Tibial artery (tissue), 4 donors: ENCODE results near the gene GRIN2C.

ENCODE experiments used
- DNase-seq, 2 donors: peaks; one replicate each; pipeline ENCODE4 v3.0.0-alpha.2; 2019
- H3K27ac ChIP-seq, 2 donors: fragments of 200-600 bp; sonication (generic) in 1 of 2; 1 replicate in 1 of 2; 2 replicates in 1 of 2; pipeline ENCODE4 v1.5.1; 2018 to 2019; ENCODE audit warnings: mild to moderate bottlenecking in 1 of 2
- H3K27me3 ChIP-seq, 2 donors: fragments of 200-600 bp; sonication (generic) in 1 of 2; one replicate each; pipeline versions ENCODE4 v1.5.1 to v1.6.0; 2016 to 2019
- H3K36me3 ChIP-seq, 3 donors: fragments of 200-600 bp; sonication (generic) in 2 of 3; one replicate each; pipeline ENCODE4 v1.5.1; 2016 to 2019; ENCODE audit warnings: mild to moderate bottlenecking in 2 of 3
- H3K4me1 ChIP-seq, 4 donors: fragments of 200-600 bp; sonication (generic) in 2 of 4; 1 replicate in 3 of 4; 2 replicates in 1 of 4; pipeline ENCODE4 v1.5.1; 2016 to 2019
- H3K4me3 ChIP-seq, 2 donors: fragments of 200-600 bp; sonication (generic) in 1 of 2; 1 replicate in 1 of 2; 2 replicates in 1 of 2; pipeline ENCODE4 v1.5.1; 2018 to 2019; ENCODE audit warnings: mild to moderate bottlenecking in 2 of 2
- H3K9me3 ChIP-seq, 3 donors: fragments of 200-600 bp; sonication (generic) in 1 of 3; one replicate each; pipeline ENCODE4 v1.5.1; 2016 to 2019
- CTCF ChIP-seq, 2 experiments: fragments of 200-600 bp in 1 of 2; fragments of 450-650 bp in 1 of 2; IDR thresholded peaks; one replicate each; pipeline ENCODE4 v1.5.1; 2017 to 2019; ENCODE audit warnings: antibody characterized with exemption in 2 of 2, mild to moderate bottlenecking in 1 of 2, moderate library complexity in 1 of 2
- intact Hi-C: fragments of 100-400 bp; cut with DNase I; formaldehyde crosslinking; loops from one replicate; pipeline ENCODE4 v1.15.0; 2023; ENCODE audit warnings: low total_unique reads

Gene GRIN2C

GRCh38 chr17:74903034-74903433 is 43.3 kb upstream of the GRIN2C start:
- intact Hi-C loops = no loop called here
- DNase-seq = no peak
- H3K27ac ChIP-seq = no peak overlapping the region
- TF ChIP-seq CTCF (IDR thresholded peaks at IDR 0.05) = no peak
- H3K9me3 ChIP-seq = no peaks in the 10 kb centered on the region
- peaks cover 0 to 65% of the 10 kb centered on the region in 2 donors for H3K27me3 ChIP-seq
- no peaks in the 10 kb centered on the region for H3K36me3 ChIP-seq
- no peak overlapping the region for H3K4me3 ChIP-seq
- H3K4me1 ChIP-seq = no peaks in the 10 kb centered on the region

DNA sequence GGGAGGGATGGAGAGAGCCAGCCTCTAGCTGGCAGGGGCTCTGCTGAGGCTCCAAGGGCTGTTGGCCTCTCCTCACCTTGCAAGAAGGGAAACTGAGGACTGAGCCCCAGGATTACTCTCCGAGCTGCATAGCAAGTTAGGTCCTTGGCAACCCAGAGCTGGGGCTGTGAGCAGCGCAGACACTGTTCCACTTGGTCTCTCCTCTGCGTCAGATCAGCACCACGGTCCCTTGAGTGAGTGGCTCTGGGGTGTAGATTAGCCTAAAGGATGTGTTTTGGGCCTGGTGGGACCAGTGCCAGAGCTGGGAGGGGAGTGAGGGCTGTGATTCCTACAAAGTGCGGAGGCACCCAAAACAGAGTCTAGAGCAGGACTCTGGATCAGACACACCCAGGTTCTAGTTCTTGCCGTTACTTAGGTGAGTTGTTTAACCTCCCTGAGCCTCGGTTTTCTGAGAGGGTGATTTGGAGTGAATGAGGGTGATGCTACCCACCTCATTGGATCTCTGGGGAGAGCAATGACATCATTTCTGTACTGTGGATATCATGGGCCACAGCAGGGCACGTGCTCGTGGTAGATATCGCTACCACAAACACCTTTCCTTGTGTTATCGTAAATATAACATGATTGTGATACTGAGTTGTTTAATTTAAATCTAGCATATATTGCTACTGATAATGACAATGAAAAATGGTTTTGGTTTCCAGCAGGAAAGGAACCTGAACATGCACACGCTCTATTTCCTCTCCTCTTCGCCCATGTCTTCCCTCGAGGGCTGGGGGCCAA is 41.9 kb upstream of the GRIN2C start:
- no peak overlapping the region for H3K27ac ChIP-seq
- peaks cover 0 to 64% of the 10 kb centered on the region in 2 donors for H3K27me3 ChIP-seq
- H3K4me3 ChIP-seq = no peak overlapping the region
- DNase-seq = no peak
- no peaks in the 10 kb centered on the region for H3K4me1 ChIP-seq
- intact Hi-C loops = no loop called here
- no peaks in the 10 kb centered on the region for H3K9me3 ChIP-seq
- no peaks in the 10 kb centered on the region for H3K36me3 ChIP-seq
- TF ChIP-seq CTCF (IDR thresholded peaks at IDR 0.05) = no peak

DNA sequence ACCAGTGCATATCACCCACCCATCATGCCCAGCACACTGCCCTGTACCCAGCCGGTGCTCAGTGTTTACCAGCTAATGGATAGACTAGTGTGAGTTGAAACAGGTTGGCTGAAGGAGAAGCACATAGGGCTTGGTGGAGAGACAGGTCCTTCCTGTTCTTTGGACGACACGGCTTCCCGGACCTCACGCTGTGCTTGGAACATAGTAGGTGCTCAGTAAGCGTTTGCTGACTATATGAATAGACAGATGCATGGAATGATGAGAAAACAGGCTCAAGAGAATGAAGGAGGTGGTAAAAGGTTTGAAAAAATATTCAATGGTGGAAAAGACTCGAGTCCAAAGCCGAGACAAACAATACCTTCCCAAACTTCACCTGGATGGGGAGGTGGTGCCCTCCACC is 40.5 kb upstream of the GRIN2C start:
- H3K27ac ChIP-seq = no peak overlapping the region
- intact Hi-C loops = no loop called here
- no peaks in the 10 kb centered on the region for H3K4me1 ChIP-seq
- H3K9me3 ChIP-seq = no peaks in the 10 kb centered on the region
- DNase-seq = no peak
- no peak overlapping the region for H3K4me3 ChIP-seq
- no peak for TF ChIP-seq CTCF (IDR thresholded peaks at IDR 0.05)
- H3K36me3 ChIP-seq = no peaks in the 10 kb centered on the region
- peaks cover 0 to 72% of the 10 kb centered on the region in 2 donors for H3K27me3 ChIP-seq

- no peaks in the 10 kb centered on the region for H3K9me3 ChIP-seq
- peaks cover 0 to 5% (median 4%) of the 10 kb centered on the region in 4 donors for H3K4me1 ChIP-seq
- H3K36me3 ChIP-seq = no peaks in the 10 kb centered on the region
- no peak for DNase-seq
- no peak for TF ChIP-seq CTCF (IDR thresholded peaks at IDR 0.05)
- H3K27me3 ChIP-seq = peaks cover 0 to 72% of the 10 kb centered on the region in 2 donors
- intact Hi-C loops = no loop called here
- no peak overlapping the region for H3K4me3 ChIP-seq
- H3K27ac ChIP-seq = no peak overlapping the region
Measured at GRCh38 chr17:74898376-74898946, 38.8 kb upstream of the GRIN2C start.

- no peaks in the 10 kb centered on the region for H3K9me3 ChIP-seq
- peaks cover 0 to 13% (median 10%) of the 10 kb centered on the region in 4 donors for H3K4me1 ChIP-seq
- no peak for TF ChIP-seq CTCF (IDR thresholded peaks at IDR 0.05)
- no peak for DNase-seq
- peak overlapping the region in 1 of 2 donors; percentile 40 for H3K4me3 ChIP-seq
- H3K36me3 ChIP-seq = no peaks in the 10 kb centered on the region
- peaks cover 0 to 74% of the 10 kb centered on the region in 2 donors for H3K27me3 ChIP-seq
- H3K27ac ChIP-seq = no peak overlapping the region
- intact Hi-C loops = no loop called here
Measured at GRCh38 chr17:74893936-74894671, 34.4 kb upstream of the GRIN2C start.
